Measurements from ENCODE around the gene RCSD1. TPM values are rescaled to one million over a fixed set of nuclear protein-coding genes. Genes with fewer than 3 reads are reported as not detected.
"Not testable (repeated sequence)": the region's sequence is repeated elsewhere in the genome, so short reads cannot be mapped to it uniquely, and the experiment has no call there.

Gene RCSD1
- total RNA-seq, 4 donors from 2014 or later = 1.8 to 21.3 (median 12.5) TPM

DNA sequence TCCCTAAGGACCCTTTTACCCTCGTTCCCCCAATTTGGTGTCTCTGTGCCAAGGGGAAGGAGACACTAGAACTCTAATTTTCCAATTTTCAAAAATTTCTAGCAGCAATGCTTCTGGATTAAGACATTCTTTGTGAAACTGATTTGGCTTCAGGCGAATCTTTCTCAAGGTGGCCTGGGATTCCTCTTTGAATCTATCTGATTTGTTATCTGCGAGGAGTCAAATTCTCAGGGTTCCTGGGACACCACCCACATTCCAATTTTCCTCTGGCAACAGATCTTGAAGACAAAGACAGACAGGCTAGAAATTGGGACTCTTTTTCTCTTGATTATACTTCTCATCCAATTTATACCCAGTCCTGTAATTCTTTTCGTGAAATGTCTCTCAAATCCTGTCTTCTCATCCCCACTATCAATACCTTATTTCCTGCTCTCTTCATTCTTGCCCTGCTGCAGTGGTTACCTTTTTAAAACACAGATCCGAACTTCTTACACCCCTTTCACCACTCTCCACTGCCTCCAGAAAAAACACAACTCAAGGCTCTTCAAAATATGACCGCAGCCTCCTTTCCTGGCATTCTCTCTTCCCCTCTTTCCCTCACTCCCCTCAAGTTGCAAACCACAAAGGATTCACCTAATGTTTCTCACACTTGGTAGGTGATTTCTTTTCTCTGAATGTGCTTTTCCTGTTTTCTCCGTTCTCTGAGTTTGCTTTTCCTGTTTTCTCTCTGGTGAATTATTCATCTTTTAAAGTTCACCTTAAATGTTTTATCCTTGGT lies 89.1 kb downstream of the RCSD1 start:
- intact Hi-C loops (cut with DNase I; ENCODE audit: low total_unique reads) = no loop called here
- Histone ChIP-seq H3K27me3 (no peaks in the 10 kb centered on the region), H3K9me3 (no peaks in the 10 kb centered on the region), H3K27ac (no peak overlapping the region), H3K36me3 (no peaks in the 10 kb centered on the region), H3K4me1 (peaks cover 0 to 11% of the 10 kb centered on the region in 2 donors), H3K4me3 (no peak overlapping the region)
- TF ChIP-seq POLR2A (IDR thresholded peaks at IDR 0.05) = no peak
- TF ChIP-seq, protein P1, sequence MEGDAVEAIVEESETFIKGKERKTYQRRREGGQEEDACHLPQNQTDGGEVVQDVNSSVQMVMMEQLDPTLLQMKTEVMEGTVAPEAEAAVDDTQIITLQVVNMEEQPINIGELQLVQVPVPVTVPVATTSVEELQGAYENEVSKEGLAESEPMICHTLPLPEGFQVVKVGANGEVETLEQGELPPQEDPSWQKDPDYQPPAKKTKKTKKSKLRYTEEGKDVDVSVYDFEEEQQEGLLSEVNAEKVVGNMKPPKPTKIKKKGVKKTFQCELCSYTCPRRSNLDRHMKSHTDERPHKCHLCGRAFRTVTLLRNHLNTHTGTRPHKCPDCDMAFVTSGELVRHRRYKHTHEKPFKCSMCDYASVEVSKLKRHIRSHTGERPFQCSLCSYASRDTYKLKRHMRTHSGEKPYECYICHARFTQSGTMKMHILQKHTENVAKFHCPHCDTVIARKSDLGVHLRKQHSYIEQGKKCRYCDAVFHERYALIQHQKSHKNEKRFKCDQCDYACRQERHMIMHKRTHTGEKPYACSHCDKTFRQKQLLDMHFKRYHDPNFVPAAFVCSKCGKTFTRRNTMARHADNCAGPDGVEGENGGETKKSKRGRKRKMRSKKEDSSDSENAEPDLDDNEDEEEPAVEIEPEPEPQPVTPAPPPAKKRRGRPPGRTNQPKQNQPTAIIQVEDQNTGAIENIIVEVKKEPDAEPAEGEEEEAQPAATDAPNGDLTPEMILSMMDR (IDR thresholded peaks at IDR 0.05) = no peak
- no peak for DNase-seq

- H3K27me3 ChIP-seq, H3K36me3 ChIP-seq, H3K4me3 ChIP-seq, H3K27ac ChIP-seq, DNase-seq, H3K9me3 ChIP-seq: not testable (repeated sequence)
- peaks cover 0 to 11% of the 10 kb centered on the region in 2 donors for H3K4me1 ChIP-seq
- intact Hi-C loops (cut with DNase I; ENCODE audit: low total_unique reads) = loop anchor here (5.0 kb wide), 1 partner anchor 77 kb away; no protein-coding TSS in a partner anchor
These were observed 89.8 kb downstream of the RCSD1 start for GRCh38 chr1:167719715-167720421.

DNA sequence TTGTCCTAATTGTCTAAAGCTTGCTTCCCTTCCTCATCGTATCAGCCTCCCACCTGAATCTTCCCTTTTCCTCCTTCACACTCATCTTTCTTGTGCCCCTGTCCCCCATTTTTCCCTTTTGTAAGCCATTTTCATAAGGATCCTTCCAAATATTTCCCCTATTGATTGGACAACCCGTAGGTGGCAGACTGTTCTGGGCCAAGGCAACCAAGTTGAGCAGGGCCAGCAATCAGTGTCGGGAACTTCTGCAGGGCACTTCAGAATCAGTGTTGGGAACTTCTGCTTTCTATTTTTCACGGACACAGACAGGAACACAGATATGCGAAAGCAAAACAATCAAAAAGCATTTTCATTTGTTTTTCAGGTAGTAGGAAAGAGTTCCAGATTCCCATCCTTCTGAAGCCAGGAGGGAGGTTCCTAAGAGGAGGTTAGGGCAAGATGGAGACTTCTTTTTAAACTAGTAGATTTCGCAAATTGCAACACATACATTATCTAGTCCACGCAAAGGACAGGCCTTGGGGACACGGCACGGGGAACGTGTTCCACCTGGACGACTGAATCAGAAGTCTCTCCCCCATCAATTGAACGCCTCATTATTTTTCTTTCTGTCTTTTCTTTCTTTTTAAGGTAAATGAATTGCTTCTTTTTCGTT lies 91.1 kb downstream of the RCSD1 start:
- no peak for TF ChIP-seq POLR2A (IDR thresholded peaks at IDR 0.05)
- TF ChIP-seq, protein P1 (IDR thresholded peaks at IDR 0.05) = peak in 1 of 4 experiments; percentile 12
- no peaks in the 10 kb centered on the region for H3K36me3 ChIP-seq
- H3K4me3 ChIP-seq = peak overlapping the region; percentile 63 to 77
- intact Hi-C loops (cut with DNase I; ENCODE audit: low total_unique reads) = loop anchor here (5.0 kb wide), 1 partner anchor 76 kb away; no protein-coding TSS in a partner anchor
- DNase-seq = peak in 1 of 2 donors; percentile 21
- peaks cover 0 to 11% of the 10 kb centered on the region in 2 donors for H3K4me1 ChIP-seq
- no peaks in the 10 kb centered on the region for H3K9me3 ChIP-seq
- peak overlapping the region; percentile 84 to 89 for H3K27ac ChIP-seq
- no peaks in the 10 kb centered on the region for H3K27me3 ChIP-seq

DNA sequence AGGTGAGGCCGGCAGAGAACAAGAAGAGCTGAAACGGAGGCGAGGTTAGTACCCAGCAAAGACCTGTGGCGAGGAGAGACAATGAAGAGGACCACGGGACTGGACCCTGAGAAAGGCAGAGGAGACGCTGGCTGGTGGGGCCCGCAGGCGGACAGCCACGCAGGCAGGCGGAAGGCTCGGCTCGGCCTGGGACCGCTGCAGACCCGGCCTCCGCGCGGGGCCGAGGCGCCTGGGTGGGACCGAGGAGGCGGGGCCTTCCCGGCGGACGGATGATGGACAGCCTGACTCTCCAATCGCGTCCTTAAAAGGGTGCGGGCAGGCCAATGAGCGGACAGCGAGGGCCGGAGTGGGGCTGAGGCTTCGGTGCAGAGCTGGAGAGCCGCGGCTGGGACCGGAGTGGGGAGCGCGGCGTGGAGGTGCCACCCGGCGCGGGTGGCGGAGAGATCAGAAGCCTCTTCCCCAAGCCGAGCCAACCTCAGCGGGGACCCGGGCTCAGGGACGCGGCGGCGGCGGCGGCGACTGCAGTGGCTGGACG lies 91.7 kb downstream of the RCSD1 start, which contains the start of gene MPZL1:
TSS of gene MPZL1 (plus strand) at position 366 of the 535 bp plus-strand sequence. CDS start 170 bp downstream, outside the sequence.
- Histone ChIP-seq H3K4me3 (peak within 1 kb of the TSS; percentile 63 to 77), H3K27ac (peak within 1 kb of the TSS; percentile 84 to 89), H3K27me3 (no peaks in the 10 kb centered on the region), H3K4me1 (peaks cover 0 to 11% of the 10 kb centered on the region in 2 donors), H3K36me3 (no peaks in the 10 kb centered on the region), H3K9me3 (no peaks in the 10 kb centered on the region)
- peak; percentile 79 to 89 for TF ChIP-seq POLR2A (IDR thresholded peaks at IDR 0.05)
- TF ChIP-seq, protein P1 (IDR thresholded peaks at IDR 0.05) = no peak
- intact Hi-C loops (cut with DNase I; ENCODE audit: low total_unique reads) = loop anchor here (5.0 kb wide), 1 partner anchor 76 kb away; no protein-coding TSS in a partner anchor
- DNase-seq = peak; percentile 96 to 98

Measured in uterus (tissue), 4 donors.